Endothelial cell (in vitro differentiated cells): ENCODE results near the gene SLC26A1. TPM values are rescaled to one million over a fixed set of nuclear protein-coding genes. Genes with fewer than 3 reads are reported as not detected.

Source experiments
- DNase-seq: peaks from one replicate; pipeline ENCODE4 v3.0.0; 2021; ENCODE audit warnings: low spot score
- H3K27ac Mint-ChIP-seq: one replicate; pipeline ENCODE4 v1.8.0; 2021; ENCODE audit warnings: mixed read lengths, inconsistent platforms; ENCODE audit not compliant: unreplicated experiment
- H3K27me3 Mint-ChIP-seq: one replicate; pipeline ENCODE4 v1.8.0; 2021; ENCODE audit warnings: mild to moderate bottlenecking, moderate library complexity, mixed read lengths, inconsistent platforms; ENCODE audit not compliant: unreplicated experiment
- H3K36me3 Mint-ChIP-seq: one replicate; pipeline ENCODE4 v1.8.0; 2021; ENCODE audit warnings: mild to moderate bottlenecking, low read depth, mixed read lengths, inconsistent platforms; ENCODE audit not compliant: unreplicated experiment
- H3K4me1 Mint-ChIP-seq: one replicate; pipeline ENCODE4 v1.8.0; 2021; ENCODE audit warnings: mild to moderate bottlenecking, mixed read lengths, inconsistent platforms; ENCODE audit not compliant: unreplicated experiment
- H3K4me3 Mint-ChIP-seq: one replicate; pipeline ENCODE4 v1.8.0; 2021; ENCODE audit warnings: mild to moderate bottlenecking, mixed read lengths, inconsistent platforms; ENCODE audit not compliant: unreplicated experiment
- H3K9me3 Mint-ChIP-seq: one replicate; pipeline ENCODE4 v1.8.0; 2021; ENCODE audit warnings: mixed read lengths, inconsistent platforms; ENCODE audit not compliant: unreplicated experiment
- total RNA-seq: library from RNA; stranded (reverse); fragmentation: NEBNext Ultra II Directional; extraction: Animal tissue kit (Norgen Biotek cat#: 25700); gene quantifications from one replicate; pipeline ENCODE4 v1.2.1, GENCODE V29; 2021; ENCODE audit not compliant: unreplicated experiment
- TF ChIP-seq, protein P1 (sequence below): fragments of 200-600 bp; sonication (generic); IDR thresholded peaks from one replicate; pipeline ENCODE4 v1.5.0; 2021; ENCODE audit warnings: antibody characterized with exemption; ENCODE audit not compliant: unreplicated experiment

SLC26A1 gene
- total RNA-seq, 1 donor from 2014 or later: not detected

DNA sequence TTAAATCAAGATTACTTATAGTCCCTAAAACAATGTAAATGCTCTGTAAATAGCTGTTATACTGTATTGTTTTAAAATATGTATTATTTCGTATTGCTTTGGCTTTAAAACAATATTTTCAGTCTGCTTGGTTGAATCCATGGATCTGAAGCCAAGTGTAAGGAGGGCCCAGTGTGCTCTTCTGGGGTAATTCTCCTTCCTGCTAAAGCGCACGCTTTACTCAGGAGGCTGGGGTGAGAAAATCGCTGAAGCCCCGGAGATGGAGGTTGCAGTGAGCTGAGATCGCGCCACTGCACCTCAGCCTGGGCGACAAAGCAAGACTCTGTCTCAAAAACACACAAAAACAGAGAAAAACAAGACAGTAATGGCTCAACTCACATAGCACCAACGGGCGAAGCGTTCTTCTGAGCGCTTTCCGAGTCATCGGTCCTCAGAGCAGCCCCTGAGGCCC lies 6.8 kb downstream of the SLC26A1 start:
- no peak overlapping the region for H3K27ac Mint-ChIP-seq
- H3K27me3 Mint-ChIP-seq: peaks cover 4% of the 10 kb centered on the region
- peaks cover 11% of the 10 kb centered on the region for H3K4me1 Mint-ChIP-seq
- TF ChIP-seq, protein P1, sequence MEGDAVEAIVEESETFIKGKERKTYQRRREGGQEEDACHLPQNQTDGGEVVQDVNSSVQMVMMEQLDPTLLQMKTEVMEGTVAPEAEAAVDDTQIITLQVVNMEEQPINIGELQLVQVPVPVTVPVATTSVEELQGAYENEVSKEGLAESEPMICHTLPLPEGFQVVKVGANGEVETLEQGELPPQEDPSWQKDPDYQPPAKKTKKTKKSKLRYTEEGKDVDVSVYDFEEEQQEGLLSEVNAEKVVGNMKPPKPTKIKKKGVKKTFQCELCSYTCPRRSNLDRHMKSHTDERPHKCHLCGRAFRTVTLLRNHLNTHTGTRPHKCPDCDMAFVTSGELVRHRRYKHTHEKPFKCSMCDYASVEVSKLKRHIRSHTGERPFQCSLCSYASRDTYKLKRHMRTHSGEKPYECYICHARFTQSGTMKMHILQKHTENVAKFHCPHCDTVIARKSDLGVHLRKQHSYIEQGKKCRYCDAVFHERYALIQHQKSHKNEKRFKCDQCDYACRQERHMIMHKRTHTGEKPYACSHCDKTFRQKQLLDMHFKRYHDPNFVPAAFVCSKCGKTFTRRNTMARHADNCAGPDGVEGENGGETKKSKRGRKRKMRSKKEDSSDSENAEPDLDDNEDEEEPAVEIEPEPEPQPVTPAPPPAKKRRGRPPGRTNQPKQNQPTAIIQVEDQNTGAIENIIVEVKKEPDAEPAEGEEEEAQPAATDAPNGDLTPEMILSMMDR: no peak
- no peak for DNase-seq
- H3K36me3 Mint-ChIP-seq: no peaks in the 10 kb centered on the region
- peak overlapping the region; percentile 94 for H3K4me3 Mint-ChIP-seq
- H3K9me3 Mint-ChIP-seq: no peaks in the 10 kb centered on the region

DNA sequence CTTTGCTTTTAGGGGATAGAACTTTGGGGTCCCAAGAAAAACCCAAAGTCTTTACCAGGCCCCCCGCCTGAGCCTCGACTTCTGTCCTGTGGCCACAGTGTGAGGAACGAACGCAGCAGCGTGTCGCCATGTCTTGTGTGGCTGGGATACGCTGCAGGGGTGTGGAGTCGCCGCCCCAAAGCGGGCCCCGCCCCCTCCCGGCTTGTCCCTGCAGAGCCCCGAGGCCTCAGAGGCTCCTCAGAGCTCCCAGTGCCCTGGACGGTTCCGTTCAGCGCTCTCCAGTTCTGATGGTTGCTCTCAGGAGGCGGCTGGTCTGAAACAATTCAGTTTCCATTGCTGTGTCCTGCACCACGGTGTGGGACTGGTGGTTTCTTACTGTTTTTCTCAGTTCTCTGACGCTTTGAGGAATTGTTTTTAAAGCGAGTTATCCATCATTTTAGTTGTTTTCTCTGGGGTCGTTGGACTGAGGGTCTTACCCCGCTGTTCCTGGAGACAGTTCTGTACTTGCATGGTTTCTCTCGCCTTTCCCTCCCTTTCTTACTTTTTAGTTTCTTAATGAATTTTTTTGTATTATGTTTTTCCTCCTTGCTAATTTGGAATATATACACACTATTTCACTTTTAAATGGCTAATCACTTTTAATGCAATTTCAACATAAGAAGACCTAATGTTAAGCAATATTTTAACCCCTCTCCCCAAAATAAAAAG lies 7.9 kb downstream of the SLC26A1 start:
- peaks cover 16% of the 10 kb centered on the region for H3K4me1 Mint-ChIP-seq
- H3K27ac Mint-ChIP-seq: no peak overlapping the region
- no peaks in the 10 kb centered on the region for H3K9me3 Mint-ChIP-seq
- TF ChIP-seq, protein P1: no peak
- peaks cover 5% of the 10 kb centered on the region for H3K27me3 Mint-ChIP-seq
- H3K4me3 Mint-ChIP-seq: peak overlapping the region; percentile 47
- H3K36me3 Mint-ChIP-seq: no peaks in the 10 kb centered on the region
- peak; percentile 67 for DNase-seq

DNA sequence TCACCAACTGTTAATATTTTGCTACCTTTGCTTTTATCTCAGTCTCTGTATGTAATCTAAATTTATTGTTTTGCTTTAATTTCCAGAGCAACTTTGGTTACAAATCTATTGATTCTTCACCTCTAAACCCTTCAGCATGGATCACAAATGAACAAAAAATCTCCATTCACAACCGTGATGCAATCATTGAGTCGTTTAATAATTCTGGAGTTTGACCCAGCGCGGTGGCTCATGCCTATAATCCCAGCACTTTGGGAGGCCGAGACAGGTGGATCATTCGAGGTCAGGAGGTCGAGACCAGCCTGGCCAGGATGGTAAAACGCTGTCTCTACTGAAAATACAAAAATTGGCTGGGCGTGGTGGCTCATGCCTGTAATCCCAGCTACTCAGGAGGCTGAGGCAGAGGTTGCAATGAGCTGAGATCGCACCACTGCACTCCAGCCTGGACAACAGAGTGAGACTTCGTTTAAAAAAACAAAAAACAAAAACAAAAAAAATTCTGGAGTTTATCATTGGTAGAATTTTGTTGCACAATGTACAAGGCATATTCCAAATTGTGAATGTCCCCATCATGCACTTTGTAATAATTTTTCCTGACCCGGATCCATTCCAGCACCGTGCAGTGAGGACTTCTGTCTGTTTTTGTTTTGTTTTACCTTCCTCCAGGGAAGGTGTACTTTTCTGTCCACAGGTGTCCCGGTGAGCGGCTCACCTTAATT lies 8.7 kb downstream of the SLC26A1 start:
- Mint-ChIP-seq H3K4me3 (peak overlapping the region; percentile 37), H3K27me3 (peaks cover 5% of the 10 kb centered on the region), H3K36me3 (no peaks in the 10 kb centered on the region)

DNA sequence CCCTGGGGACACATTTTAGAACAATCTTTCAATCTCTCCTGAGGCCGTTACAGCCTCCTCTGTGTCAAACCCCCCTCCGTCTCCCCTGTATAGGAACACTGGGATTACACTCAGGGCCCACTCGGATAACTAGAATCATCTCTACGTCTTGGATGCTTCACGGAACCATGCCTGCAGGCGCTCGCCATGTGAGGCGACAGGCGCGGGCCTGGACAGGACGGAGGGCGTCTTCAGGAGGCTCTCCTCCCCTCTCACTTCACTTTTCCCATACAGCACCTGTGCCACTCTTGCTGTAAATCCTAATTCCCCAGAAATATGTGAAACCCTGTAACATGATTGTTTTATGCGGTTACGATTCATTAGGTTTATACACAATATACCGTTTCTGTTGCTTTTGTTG lies 10.4 kb downstream of the SLC26A1 start:
- no peak overlapping the region for H3K27ac Mint-ChIP-seq
- DNase-seq: no peak
- peak overlapping the region; percentile 12 for H3K4me3 Mint-ChIP-seq
- H3K27me3 Mint-ChIP-seq: peaks cover 5% of the 10 kb centered on the region
- TF ChIP-seq, protein P1: no peak
- H3K4me1 Mint-ChIP-seq: peaks cover 28% of the 10 kb centered on the region
- H3K9me3 Mint-ChIP-seq: no peaks in the 10 kb centered on the region
- H3K36me3 Mint-ChIP-seq: no peaks in the 10 kb centered on the region

More for the DNA sequence above, 8.7 kb downstream of the SLC26A1 start:
- Mint-ChIP-seq H3K9me3 (no peaks in the 10 kb centered on the region), H3K27ac (no peak overlapping the region), H3K4me1 (peaks cover 21% of the 10 kb centered on the region)
- TF ChIP-seq, protein P1: no peak
- no peak for DNase-seq

DNA sequence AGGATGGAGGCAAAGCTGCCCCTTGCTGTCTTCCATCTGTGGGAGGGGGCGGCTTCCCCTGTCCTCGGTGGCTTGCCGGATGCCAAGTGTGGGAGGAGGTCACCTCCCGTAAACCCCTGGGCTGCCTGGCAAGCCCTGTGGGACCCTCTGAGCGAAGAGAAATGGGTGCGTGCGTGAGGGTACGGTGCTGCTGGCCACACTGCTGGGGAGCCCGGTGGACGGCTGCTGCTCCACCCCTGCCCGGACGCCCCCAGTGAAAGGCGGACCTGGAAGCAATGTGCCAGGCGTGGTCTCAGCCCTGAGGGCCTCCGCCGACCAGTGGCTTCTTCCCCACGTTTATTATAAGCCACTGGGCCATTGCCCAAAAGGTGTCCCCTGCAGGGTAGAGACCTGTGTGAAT lies 10.9 kb downstream of the SLC26A1 start:
- Mint-ChIP-seq H3K4me1 (peaks cover 28% of the 10 kb centered on the region), H3K27me3 (peaks cover 5% of the 10 kb centered on the region), H3K36me3 (no peaks in the 10 kb centered on the region), H3K27ac (no peak overlapping the region), H3K4me3 (no peak overlapping the region), H3K9me3 (no peaks in the 10 kb centered on the region)
- no peak for DNase-seq
- TF ChIP-seq, protein P1: no peak
